ENCODE data around the gene TUBGCP2.

The TUBGCP2 gene

GRCh38 chr10:133299224-133299623 lies 9.4 kb downstream of the TUBGCP2 start:
- DNase-seq, result no peak

- DNase-seq, result no peak
Observed at GRCh38 chr10:133298466-133298865, 10.2 kb downstream of the TUBGCP2 start.

DNA sequence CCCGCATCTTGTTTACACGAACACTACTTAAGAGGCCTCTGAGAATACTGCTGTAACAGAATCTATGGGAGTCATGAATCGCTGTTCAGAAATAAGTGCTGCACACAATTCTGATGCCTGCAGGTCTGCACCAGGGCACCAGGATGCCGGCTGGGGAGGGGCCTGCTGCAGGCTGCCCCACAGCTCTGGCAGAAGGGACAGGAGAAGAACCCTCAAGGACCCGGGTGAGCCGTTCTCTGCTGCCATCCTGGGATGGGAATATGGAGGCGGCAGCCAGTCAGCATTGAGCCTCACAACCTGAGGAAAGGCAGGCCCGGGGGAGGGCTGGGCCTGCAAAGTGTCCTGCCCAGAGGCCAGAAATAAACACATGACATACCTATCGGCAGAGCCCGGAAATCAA lies 11.2 kb downstream of the TUBGCP2 start:
- no peak for DNase-seq

DNA sequence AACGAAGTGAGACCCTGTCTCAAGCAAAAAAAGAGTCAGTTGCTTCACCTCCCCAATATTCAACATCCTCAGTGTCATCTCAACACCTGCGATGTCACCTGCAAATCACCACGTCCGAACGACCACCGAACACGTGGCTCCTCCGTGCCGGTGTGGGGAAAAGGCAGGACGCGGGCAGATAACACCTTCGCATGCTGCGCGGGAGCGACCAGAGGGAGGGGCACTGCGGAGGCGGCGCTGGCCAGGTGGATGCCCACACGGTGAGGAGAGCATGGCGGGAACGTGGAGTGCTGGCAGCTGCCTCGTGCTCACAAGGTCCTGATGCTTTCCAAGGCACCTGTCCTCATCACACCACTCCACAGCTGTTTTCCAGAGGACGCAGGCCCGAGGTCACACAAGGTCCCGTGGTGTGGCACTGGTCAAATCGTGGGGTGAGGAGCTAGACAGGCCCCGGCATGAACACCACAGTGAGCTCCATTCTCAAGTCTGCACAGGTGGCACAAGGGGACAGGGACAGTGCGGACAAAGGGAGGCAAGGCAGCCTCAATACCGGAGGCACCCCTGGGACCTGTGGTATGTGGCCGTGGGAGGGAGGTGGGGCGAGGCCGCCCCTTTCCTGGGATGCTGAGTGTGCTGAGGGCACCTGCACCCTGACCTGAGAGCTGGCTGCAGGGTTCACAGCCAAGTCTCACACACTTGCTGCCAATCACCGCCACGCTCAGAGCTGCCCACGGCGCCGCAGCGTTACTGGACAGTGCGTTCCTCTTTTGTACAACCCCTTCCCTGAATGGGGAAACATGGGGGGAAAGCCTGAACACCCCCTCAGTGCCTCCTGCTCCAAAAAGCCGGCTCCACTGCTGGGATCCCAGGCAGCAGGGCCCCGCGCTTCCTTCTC lies 13.0 kb downstream of the TUBGCP2 start:
- DNase-seq, result no peak

DNA sequence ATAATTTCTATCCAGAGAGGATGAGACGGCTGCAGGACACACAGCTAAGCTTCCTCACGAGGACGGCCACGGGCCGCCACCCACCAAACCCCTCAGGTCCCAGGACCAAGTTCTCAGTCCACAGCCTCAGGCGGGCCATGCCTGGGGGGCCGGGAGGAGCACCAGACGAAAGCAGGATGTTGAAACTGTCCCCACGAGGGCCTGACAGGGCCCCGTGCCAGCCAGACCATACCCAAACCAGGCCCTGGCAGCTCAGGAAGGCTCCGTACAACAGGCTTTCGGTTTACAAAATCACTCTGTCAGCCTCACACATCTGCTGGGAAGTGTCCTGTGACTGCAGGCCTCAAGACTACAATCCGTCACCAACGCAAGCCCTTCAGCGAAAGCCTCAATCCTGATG lies 14.5 kb downstream of the TUBGCP2 start:
- no peak for DNase-seq

- no peak for DNase-seq
Observed at GRCh38 chr10:133293810-133294119, 14.9 kb downstream of the TUBGCP2 start.

GRCh38 chr10:133292919-133293809 lies 15.5 kb downstream of the TUBGCP2 start:
- peak; percentile 33 for DNase-seq

GRCh38 chr10:133289761-133290160 lies 18.9 kb downstream of the TUBGCP2 start:
- DNase-seq, result no peak

- no peak for DNase-seq
Observed at GRCh38 chr10:133287832-133288500, 20.7 kb downstream of the TUBGCP2 start.

DNA sequence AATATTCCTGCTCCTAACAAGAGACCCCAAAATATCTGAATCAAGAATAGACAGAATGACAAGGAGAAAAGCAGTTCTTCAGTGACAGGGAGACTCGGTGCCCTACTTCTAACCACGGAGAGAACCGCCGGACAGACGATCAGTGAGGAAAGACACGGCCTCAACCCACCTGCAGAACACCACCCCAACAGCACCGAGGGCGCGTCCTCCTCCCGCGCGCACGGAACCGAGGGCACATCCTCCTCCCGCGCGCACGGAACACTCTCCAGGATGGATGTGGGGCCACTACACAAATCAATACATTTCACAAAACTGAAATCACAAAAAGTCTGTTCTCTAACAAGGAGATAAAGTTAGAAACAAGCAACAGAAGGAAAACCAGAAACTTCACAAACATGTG lies 22.3 kb downstream of the TUBGCP2 start:
- DNase-seq, result no peak

- DNase-seq, result no peak
Observed at GRCh38 chr10:133285217-133285616, 23.5 kb downstream of the TUBGCP2 start.

GRCh38 chr10:133283931-133284330 lies 24.7 kb downstream of the TUBGCP2 start:
- no peak for DNase-seq

DNA sequence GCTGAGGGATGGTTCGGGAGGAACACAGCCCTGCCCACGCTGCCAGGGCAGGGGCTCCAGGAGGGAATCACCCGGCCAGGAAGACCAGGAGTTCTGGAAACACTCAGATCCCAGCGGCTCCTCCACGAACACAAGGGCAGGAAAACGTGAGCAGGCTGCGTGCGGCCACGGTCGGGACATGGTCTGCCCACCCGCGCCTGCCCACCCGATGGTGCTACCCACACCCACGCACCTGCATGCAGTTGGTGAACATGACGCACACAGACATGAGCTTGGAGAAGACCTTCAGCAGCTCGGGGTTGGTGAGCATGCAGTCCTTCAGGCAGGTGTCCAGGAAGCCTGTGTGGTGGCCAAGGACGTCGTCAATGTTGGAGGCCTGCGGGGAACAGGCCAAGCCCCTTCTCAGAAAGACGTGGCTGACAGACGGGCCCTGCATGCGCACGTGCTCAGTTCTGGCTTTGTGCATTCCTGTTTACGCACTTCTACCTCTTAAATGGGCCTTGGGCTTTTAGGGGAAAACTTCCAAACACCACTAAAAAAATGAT lies 25.8 kb downstream of the TUBGCP2 start:
- DNase-seq, result no peak

DNA sequence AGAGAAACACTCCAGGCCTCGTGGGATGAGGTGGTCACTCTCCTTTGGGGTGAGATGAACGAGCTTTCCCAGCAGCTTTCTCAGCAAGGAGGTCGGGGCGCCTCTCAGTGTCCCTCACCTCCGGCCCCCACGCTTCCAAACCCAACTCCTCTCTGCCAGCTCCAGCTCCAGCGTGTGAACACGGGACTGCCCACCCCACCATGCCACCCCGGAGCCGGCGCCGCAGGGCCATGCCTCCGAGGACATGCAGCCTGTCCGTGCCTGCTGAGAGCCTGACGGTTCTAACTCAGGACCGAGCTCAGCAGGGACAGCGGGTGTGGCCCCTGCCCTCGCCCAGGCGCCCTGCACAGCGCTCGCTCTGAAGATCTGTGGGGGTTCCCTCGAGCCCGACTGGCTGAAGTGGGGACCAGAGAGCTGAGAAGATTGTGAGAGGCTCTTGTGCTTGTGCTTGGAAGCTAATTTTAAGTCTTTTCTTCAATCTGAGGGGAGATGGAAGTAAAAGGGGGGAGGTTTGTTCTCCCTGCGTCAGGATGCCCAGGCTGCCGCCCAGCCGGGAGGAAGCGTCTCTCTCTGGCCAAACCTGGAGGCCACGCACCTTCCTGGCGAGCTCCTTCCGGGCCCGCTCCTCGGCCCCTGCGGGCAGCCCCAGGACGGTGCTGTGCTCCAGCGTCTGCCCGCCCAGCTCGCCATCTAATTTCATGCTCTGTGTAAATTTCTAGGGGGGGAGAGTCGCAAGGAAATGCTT lies 26.9 kb downstream of the TUBGCP2 start:
- no peak for DNase-seq

DNA sequence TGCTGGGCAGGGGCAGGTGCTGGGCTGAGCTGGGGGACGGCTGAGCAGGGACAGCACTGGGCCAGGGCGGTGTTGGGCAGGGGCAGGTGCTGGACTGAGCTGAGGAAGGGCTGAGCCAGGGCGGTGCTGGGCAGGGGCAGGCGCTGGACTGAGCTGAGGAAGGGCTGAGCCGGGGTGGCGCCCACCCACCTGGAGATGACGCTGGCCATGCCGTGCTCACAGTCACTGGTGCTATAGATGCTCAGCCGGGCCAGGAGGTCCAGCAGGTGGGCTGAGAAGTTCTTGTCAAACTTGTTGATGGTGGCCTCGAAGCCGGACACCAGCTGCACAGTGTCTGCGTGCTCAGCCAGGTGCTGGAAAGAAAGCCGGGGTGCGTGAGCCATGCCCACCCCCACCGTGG lies 27.6 kb downstream of the TUBGCP2 start:
- no peak for DNase-seq

- no peak for DNase-seq
Observed at GRCh38 chr10:133280391-133281059, 28.1 kb downstream of the TUBGCP2 start.

GRCh38 chr10:133279326-133280226 lies 29.1 kb downstream of the TUBGCP2 start:
- DNase-seq, result no peak

DNA sequence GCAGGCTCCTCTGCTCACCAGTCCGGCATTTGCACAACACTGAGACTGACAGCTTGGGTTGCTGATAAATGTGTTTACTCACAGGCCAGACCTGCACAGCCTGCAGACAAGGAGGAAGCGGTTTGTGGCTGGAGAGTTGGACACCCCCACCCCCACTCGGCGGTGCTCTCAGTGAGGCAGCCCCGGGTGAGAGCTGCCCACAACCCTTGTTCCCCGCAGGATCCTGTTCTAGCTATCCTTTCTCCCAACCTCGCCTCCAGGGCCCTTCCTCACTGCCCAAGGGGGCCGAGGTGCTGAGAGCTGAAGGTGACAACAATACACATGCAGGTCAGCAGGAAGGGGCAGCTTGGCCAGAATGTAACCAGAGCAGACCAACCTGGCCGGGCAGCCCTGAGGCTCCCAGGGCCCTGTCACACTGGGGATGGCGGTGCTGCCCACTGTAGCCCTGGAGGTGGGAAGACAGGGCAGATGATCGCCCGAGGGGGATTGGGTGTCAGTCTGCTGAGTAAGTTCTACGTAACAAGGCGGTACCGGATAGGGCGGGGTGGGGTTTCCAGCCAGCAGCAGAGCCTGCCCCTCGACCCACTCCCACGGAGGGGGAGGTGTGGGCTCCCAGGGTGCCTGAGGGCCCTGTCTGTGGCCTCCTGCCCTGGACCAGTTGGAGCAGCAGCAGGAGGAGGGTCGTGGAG lies 30.0 kb downstream of the TUBGCP2 start:
- DNase-seq, result peak; percentile 84

DNA sequence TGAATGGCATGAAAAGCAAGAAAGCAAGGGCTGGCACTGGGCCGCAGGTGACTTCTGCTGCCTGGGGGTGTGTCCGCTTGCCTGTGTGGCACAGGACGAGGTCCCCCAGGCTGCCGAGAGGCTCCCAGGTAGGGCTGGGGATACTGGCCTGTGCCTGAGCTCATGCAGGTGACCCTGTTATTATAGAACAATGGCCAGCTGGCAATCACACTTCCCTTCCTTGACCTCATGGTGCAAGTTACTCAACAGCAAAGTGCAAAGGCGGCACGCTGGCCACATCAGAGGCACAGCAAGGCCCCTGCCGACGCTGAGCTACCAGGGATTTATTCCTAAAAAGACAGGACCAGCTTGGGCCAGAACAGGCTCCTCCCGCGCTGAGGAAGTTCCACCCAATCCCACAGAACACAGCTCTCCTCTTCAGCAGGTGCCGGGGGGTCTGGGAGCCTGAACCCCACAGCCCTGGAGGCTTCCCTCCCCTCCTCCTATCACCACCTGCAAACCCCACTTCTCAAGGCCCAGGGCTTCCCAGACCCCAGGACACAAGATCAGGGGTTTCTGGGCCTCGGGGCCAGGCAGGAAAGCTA lies 30.6 kb downstream of the TUBGCP2 start:
- DNase-seq, result no peak
